ENCODE data around the gene MMAB. TPM values are rescaled to one million over a fixed set of nuclear protein-coding genes. Genes with fewer than 3 reads are reported as not detected.

The MMAB gene
- total and polyA plus RNA-seq, 8 donors, result 6.2 to 71.2 (median 29.8) TPM

DNA sequence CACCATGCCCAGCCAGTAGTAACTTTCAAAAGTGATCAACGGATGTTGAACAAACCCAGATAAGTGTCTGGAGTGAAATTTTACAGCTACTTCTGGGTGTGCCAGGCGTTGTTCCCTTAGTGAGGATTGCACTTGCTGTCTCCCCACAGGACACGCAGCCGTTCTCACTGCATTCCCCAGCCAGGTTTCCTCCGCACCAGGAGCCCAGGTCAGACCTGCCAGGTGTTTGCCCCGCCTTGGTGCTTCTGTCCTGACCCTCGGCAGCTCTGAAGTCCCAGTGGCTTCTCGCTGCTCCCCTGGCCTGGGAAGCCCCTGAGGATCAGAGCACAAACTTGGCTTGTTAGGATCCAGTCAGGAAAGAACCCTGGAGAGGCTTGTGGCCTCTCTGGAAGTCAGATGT lies 36.2 kb downstream of the MMAB start:
- H3K36me3 ChIP-seq, result peaks cover 10 to 84% (median 52%) of the 10 kb centered on the region in 4 donors
- no peak overlapping the region for H3K27ac ChIP-seq
- DNase-seq, result no peak
- H3K27me3 ChIP-seq, result no peaks in the 10 kb centered on the region
- WGBS, 5 donors, result 82 to 89% (median 87%) methylated on average over 8 of the region's 8 CpGs
- no peaks in the 10 kb centered on the region for H3K4me1 ChIP-seq
- TF ChIP-seq EP300 (IDR thresholded peaks at IDR 0.05) (no peak), POLR2AphosphoS5 (IDR thresholded peaks at IDR 0.05) (no peak), POLR2A (IDR thresholded peaks at IDR 0.05) (no peak)
- TF ChIP-seq, protein P1, sequence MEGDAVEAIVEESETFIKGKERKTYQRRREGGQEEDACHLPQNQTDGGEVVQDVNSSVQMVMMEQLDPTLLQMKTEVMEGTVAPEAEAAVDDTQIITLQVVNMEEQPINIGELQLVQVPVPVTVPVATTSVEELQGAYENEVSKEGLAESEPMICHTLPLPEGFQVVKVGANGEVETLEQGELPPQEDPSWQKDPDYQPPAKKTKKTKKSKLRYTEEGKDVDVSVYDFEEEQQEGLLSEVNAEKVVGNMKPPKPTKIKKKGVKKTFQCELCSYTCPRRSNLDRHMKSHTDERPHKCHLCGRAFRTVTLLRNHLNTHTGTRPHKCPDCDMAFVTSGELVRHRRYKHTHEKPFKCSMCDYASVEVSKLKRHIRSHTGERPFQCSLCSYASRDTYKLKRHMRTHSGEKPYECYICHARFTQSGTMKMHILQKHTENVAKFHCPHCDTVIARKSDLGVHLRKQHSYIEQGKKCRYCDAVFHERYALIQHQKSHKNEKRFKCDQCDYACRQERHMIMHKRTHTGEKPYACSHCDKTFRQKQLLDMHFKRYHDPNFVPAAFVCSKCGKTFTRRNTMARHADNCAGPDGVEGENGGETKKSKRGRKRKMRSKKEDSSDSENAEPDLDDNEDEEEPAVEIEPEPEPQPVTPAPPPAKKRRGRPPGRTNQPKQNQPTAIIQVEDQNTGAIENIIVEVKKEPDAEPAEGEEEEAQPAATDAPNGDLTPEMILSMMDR (IDR thresholded peaks at IDR 0.05), result no peak
- intact Hi-C loops (cut with DNase I; ENCODE audit: low total_unique reads), result no loop called here
- H3K9me3 ChIP-seq, result no peaks in the 10 kb centered on the region
- no peak overlapping the region for H3K4me3 ChIP-seq

DNA sequence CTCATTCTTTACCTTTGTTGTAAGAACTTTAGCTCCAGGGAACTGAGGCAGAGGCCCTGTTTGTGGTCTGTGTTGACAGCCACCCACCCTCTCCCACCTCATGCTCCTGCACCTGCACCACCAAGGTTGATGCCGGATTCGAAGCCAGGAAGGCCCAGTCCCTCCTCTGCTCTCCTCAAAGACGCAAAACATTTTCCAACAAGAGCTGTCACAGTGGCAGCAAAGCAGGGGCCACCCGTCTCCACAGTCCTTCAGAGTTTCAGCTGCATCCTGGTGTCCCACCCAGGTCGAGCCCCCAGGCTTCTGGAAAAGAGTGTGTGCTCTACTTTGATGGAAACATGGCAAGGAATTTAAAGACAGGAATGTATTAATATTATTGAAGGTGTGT lies 37.4 kb downstream of the MMAB start:
- Histone ChIP-seq H3K9me3 (no peaks in the 10 kb centered on the region), H3K36me3 (peaks cover 21 to 96% (median 64%) of the 10 kb centered on the region in 4 donors), H3K27me3 (no peaks in the 10 kb centered on the region), H3K4me3 (no peak overlapping the region), H3K4me1 (no peaks in the 10 kb centered on the region), H3K27ac (no peak overlapping the region)
- no peak for DNase-seq
- TF ChIP-seq, protein P1 (IDR thresholded peaks at IDR 0.05), result no peak
- TF ChIP-seq POLR2AphosphoS5 (IDR thresholded peaks at IDR 0.05) (no peak), EP300 (IDR thresholded peaks at IDR 0.05) (no peak), POLR2A (IDR thresholded peaks at IDR 0.05) (no peak)
- WGBS, 5 donors, result 88 to 92% (median 88%) methylated on average over 5 of the region's 5 CpGs
- intact Hi-C loops (cut with DNase I; ENCODE audit: low total_unique reads), result no loop called here

DNA sequence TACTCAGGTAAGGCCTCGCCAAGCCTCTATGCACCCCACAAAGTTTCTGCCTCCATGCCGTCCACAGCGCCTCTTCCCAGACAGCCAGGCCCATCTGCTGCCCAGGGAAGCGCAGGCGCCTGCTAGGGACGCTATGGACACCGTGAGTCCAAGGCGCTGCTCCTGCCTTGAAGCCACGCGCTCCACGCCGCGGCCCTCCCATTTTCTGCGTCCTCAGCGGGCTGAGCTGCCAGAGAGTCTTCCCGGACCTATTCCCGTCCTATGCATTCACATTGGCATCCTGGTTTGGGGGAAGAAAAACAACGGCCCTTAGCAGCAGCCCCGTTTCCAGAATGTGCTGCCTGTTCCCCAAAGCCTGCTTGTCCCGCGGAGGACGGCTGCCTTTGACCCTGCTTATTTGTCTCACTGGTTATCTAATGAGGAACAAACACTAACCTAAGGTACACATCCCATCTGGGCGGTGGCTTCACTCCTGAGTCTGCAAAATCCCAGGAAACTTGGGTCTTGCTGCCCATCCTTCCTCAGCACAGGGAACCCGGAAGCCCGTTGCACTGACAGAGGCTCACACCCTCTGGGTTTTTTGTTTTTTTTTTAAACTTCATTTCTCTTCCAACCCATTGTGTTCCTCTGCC lies 38.0 kb downstream of the MMAB start:
- no peak for DNase-seq
- WGBS, 5 donors, result 78 to 86% (median 80%) methylated on average over 22 to 25 of the region's 25 CpGs
- Histone ChIP-seq H3K36me3 (peaks cover 26 to 96% (median 70%) of the 10 kb centered on the region in 4 donors), H3K27ac (no peak overlapping the region), H3K27me3 (no peaks in the 10 kb centered on the region), H3K4me1 (no peaks in the 10 kb centered on the region), H3K9me3 (no peaks in the 10 kb centered on the region), H3K4me3 (no peak overlapping the region)
- intact Hi-C loops (cut with DNase I; ENCODE audit: low total_unique reads), result no loop called here
- TF ChIP-seq POLR2AphosphoS5 (IDR thresholded peaks at IDR 0.05), result no peak
- no peak for TF ChIP-seq EP300 (IDR thresholded peaks at IDR 0.05)
- TF ChIP-seq POLR2A (IDR thresholded peaks at IDR 0.05), result no peak
- TF ChIP-seq, protein P1 (IDR thresholded peaks at IDR 0.05), result no peak

DNA sequence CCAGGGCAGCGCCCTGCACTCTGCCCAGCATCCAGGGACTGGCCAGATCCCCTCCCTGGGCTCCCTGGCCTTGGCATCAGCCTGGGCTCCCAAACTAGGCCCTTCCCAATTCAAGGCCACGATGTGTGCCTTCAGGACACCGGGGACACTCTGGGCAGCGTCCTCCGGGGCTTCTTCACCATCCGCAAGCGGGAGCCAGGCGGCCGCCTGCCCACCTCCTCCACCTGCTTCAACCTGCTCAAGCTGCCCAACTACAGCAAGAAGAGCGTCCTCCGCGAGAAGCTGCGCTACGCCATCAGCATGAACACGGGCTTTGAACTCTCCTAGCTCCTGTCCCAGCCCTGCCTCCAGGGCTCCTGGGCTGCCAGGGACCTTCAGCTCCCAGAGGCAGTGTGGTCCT lies 38.8 kb downstream of the MMAB start:
- intact Hi-C loops (cut with DNase I; ENCODE audit: low total_unique reads), result no loop called here
- no peak overlapping the region for H3K27ac ChIP-seq
- no peaks in the 10 kb centered on the region for H3K9me3 ChIP-seq
- TF ChIP-seq POLR2A (IDR thresholded peaks at IDR 0.05) (no peak), EP300 (IDR thresholded peaks at IDR 0.05) (no peak), POLR2AphosphoS5 (IDR thresholded peaks at IDR 0.05) (no peak)
- TF ChIP-seq, protein P1 (IDR thresholded peaks at IDR 0.05), result no peak
- DNase-seq, result no peak
- peaks cover 30 to 96% (median 78%) of the 10 kb centered on the region in 4 donors for H3K36me3 ChIP-seq
- no peaks in the 10 kb centered on the region for H3K27me3 ChIP-seq
- H3K4me3 ChIP-seq, result no peak overlapping the region
- WGBS, 5 donors, result 89 to 96% (median 95%) methylated on average over 7 to 15 of the region's 15 CpGs
- H3K4me1 ChIP-seq, result no peaks in the 10 kb centered on the region
